Stimulated activated CD4-positive, alpha-beta T cell treated with anti-CD3 and anti-CD28 coated beads, Interleukin-15, amount 100 ng/mL, for 24 hours (primary cell): ENCODE data around the gene SLC13A1.
"Not testable (repeated sequence)": the region's sequence is repeated elsewhere in the genome, so short reads cannot be mapped to it uniquely, and the experiment has no call there.

Source experiments
- DNase-seq: peaks from one replicate; pipeline ENCODE4 v3.0.0-alpha.2; 2020

Gene SLC13A1

DNA sequence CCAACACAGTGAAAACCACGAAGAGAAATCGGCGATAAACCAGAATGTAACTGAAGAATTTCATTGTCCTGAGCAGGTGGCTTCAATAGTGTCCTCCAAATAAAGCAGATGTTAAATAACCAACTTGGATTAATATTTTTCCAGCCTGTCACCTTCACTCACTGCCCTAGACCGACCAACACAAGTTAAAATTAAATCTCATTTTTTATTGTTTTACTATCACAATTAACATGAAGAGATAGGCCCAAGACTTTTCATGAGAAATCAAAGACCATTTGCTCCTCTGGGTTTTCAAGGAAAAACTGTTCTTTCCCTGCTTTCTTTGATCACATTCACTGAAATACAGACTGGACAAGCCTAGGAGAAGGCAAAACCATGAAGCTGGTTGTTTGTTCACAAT, at the start of gene SLC13A1:
Gene SLC13A1, minus strand, starts transcription at position 87 of the 400 bp plus-strand sequence. Its CDS starts 23 bp downstream, at position 64.
- DNase-seq = no peak

DNA sequence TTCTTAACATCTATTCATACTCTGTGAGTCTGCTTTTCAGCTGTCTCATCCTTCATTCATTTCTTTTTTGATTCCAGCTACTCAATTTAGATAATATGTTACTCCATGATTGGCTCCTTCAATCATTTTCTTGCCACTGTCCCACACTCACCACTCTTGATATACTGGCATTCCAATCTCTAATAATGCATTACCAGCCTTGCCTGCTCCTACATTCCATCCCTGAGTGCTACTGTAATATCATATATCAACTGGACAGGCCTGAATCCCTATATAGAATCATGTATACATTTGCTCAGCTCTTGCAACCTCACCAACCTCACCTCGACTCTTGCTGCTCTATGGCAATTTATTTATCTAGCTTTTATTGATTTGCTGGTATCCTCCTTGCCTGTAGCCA, 45.0 kb upstream of the SLC13A1 start:
- DNase-seq = no peak

DNA sequence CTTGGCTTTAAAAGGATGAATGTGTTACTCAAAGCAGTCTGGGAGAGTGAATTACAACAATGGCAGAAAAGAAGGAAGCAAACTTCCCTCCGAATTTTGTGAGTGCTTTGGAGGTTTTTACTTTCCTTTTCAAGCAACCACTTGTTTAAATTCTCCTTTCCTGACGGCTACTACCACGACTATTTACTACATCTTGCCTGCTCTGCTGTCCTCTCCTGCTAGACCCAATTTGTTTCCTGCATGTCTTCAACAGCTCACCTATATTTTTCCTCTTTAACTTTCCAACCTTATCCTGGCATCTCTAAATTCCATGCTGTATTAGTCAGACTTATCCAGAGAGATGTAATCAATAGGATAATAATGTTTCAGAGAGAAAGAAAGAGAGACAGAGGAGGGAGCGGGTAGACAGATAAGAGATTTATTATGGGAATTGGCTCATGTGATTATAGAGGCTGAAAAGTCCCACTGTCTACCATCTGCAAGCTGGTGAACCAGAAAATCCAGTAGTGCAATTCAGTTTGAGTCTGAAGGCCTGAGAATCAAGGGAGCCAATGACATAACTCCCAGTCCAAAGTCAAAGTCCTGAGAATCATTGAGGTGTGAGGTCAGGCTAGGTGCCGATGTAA, 42.8 kb upstream of the SLC13A1 start:
- no peak for DNase-seq

- no peak for DNase-seq
These were observed 42.0 kb upstream of the SLC13A1 start for GRCh38 chr7:123241809-123242208.

GRCh38 chr7:123231021-123232000, 31.5 kb upstream of the SLC13A1 start:
- no peak for DNase-seq

GRCh38 chr7:123230603-123231002, 30.8 kb upstream of the SLC13A1 start:
- no peak for DNase-seq

GRCh38 chr7:123230147-123230546, 30.4 kb upstream of the SLC13A1 start:
- DNase-seq = no peak

- no peak for DNase-seq
These were observed 29.7 kb upstream of the SLC13A1 start for GRCh38 chr7:123229426-123229825.

DNA sequence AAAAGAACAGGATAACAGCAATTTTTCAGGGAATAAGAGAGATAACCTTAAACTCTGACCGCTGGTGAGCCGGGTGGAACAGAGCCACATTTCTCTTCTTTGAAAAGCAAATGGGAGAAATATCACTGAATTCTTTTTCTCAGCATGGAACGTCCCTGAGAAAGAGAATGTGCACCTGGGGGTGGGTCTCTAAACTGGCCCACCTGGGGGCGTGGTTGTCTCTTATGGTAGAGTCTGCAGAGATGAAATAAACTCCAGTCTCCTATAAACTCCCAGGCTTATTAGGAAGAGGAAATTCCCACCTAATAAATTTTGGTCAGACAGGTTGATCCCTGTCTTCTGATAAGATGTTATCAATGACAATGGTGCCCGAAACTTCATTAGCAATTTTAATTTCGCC, 27.9 kb upstream of the SLC13A1 start:
- not testable (repeated sequence) for DNase-seq

GRCh38 chr7:123220396-123220795, 20.6 kb upstream of the SLC13A1 start:
- DNase-seq = no peak

DNA sequence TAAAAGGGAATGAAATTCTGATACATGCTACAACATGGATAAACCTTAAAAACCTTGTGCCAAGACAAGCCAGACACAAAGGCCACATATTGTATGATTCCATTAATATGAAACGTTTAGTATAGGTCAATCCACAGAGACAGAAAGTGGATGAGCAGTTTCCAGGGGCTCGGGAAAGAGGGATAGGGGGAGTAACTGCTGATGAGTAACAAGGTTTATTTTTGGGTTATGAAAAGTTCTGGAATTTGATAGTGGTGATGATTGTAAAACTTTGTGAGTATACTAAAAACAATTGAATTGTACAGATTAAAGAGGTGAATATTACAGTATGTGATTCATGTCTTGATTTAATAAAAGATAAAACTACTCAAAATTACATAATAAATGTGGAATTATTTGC, 19.1 kb upstream of the SLC13A1 start:
- no peak for DNase-seq

GRCh38 chr7:123216825-123217224, 17.1 kb upstream of the SLC13A1 start:
- DNase-seq = no peak

GRCh38 chr7:123215350-123215749, 15.6 kb upstream of the SLC13A1 start:
- no peak for DNase-seq

DNA sequence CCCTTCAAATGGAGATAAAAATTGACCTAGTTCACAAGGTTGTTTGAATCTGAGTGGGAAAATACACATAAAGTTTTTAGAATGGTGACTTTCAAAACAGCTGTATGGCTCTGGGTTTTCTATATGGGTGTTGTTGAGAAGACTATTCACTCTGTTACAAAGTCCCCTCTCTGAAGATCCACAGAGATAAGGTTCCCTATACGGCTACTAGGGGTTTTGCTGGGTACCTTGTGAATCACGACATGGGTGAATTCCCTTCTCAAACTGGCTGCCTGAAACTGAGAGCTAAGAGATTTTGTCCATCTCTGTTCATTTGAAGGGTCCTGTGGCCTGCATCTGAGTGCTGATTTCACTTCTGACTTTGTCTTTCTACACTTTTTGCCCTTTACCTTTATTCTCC, 11.8 kb upstream of the SLC13A1 start:
- no peak for DNase-seq

- no peak for DNase-seq
These were observed 11.2 kb upstream of the SLC13A1 start for GRCh38 chr7:123210986-123211385.

DNA sequence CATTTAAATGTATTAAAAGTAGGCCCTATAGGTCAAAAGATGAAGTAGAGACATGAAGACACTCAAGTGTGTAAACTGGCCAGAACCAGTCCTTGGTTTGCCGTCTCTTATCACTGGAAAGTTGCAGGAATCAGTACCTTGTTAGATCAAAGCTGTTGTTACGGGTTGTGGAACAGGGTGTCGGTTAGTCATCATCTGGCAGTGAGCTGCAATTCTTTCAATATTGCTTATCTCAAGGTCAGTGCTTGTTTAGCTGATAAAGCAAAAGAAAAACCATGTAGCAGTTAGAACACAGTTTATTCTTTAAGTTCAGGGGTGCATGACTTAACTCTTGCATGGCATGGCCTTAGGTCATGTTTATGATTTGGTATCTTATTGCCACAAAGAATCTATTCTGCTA, 10.0 kb upstream of the SLC13A1 start:
- DNase-seq = no peak

GRCh38 chr7:123208793-123209192, 9.0 kb upstream of the SLC13A1 start:
- DNase-seq = no peak

GRCh38 chr7:123204206-123204835, 4.6 kb upstream of the SLC13A1 start:
- no peak for DNase-seq

DNA sequence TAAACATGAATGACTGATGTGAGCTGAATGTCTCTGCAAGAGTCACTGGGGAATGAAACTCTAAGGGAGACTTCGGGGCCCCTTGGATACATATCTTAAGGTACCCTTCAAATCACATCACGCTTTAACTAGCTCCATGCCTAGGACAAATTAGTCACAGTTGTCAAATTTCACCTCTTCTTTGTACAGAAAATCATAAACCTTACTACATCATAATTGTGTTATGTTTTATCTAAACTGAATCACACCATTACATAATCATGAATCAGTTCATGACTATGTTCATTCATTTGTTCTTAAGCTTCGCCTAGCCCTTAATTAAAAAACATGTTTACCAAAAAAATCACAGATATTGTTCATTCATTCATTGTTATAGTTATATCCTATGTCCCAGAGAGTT, 2.1 kb upstream of the SLC13A1 start:
- no peak for DNase-seq

DNA sequence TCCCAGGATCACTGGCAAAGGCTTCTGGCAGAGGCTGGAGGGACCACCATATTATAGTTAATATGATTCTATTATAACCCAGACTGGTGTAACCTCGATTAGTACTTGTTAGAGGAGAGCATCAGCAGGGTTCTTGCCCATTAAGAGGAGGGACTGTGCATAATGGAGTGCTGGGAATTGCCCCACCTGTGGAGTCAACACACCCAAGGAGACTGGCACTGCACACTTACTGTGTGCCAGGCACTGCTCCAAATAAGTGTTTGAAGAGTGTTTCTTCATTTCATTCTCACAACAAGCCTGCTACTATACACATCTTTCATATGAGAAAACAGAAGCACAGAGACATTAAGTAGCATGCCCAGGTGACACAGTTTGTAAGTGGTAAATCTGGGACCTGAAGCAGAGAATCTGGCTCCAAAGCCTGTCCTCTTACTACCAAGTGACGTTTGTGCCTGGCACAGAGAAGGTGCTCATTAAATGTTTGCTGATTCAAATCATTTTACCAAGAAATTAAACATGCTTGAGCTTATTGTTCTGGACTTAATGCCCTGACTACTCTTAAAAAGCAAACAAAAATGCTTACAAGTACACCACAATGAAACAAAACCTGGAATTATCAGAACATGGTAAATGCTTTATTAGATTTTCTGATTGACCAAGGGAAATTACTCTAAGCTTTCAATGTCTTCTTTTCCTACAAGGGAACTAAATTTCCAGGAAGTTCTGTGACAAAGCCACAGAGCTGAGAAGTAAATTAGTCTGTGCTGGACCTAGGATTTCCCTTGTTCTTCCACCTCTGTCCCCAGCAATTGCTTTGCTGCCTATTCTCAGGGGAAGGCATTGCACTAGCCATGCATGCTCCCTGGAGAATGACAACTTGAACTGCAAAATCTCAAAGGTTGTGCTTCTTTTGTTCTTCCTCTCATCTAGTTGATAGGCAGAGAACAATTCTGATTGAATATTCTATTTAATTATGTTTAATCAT, 809 bp downstream of the SLC13A1 start:
- DNase-seq = no peak

- no peak for DNase-seq
These were observed 1.7 kb downstream of the SLC13A1 start for GRCh38 chr7:123198111-123198510.

- no peak for DNase-seq
These were observed 6.5 kb downstream of the SLC13A1 start for GRCh38 chr7:123193235-123193634.
